GM18499 (cell line): ENCODE results near the gene DLX6.

Experiments
- ATAC-seq: cut with Tn5 transposase; IDR thresholded peaks from one replicate; pipeline ENCODE4 v1.9.1; 2021; ENCODE audit warnings: moderate number of reproducible peaks; ENCODE audit not compliant: insufficient read depth, unreplicated experiment

The DLX6 gene

DNA sequence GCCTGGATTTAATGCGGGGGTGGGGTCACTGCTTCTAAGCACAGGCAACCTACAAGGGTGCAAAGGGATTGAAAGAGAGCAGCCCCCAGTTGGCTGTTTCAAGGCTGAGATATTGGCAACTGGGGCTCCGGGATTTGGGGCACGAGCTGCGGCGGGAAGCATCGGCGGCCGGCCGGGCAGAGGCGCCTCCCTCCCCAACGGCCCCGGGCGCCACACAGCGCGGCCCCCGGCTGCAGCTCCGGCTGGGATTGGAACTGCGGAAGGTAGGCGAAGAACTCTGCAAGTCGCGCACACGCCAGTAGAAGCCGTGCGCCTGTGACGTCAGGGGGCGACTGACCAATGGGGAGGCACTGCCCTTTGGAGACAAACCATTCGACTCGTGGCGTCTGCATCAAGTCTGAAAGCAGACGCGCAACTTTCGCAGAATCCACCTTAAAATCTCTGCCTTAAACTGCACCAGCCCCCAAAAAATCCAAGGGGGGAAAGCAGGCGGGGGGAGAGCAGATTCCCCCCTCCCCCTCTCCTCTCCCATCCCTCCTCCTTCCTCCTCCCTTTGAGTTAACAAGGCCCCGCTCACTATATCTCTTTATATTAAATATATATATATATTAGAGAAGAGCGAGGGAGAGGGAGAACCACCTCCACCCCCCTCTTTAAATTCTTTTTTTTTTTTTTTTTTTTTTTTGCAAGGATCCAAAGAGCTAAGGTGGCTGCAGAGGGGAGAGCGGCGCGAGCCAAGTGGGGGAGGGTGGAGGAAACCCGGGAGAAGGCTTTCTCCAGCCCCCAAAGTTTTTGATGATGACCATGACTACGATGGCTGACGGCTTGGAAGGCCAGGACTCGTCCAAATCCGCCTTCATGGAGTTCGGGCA, at the start of gene DLX6:
DLX6 (plus strand) TSS at position 371 of the 872 bp plus-strand sequence; CDS start at position 796, 425 bp downstream.
- no peak for ATAC-seq

DNA sequence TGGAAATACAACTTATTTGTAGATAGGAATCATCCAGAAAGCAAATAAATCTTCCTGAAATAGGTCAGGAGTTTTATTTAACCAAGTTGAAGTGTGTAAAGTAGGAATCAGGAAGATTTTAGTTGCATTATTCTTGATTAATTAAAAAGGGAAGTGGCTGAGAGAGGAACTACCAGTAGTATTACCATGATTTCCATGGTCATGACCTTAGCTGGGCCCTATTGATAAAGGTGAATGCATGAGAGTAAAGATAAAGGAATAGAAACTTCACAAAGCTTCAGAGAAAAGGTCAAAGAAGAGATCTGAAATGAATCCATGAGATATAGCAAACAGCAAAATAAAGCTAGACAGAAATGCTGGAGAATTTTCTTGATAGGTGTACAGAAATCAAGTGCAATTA, 46.2 kb upstream of the DLX6 start:
- no peak for ATAC-seq

DNA sequence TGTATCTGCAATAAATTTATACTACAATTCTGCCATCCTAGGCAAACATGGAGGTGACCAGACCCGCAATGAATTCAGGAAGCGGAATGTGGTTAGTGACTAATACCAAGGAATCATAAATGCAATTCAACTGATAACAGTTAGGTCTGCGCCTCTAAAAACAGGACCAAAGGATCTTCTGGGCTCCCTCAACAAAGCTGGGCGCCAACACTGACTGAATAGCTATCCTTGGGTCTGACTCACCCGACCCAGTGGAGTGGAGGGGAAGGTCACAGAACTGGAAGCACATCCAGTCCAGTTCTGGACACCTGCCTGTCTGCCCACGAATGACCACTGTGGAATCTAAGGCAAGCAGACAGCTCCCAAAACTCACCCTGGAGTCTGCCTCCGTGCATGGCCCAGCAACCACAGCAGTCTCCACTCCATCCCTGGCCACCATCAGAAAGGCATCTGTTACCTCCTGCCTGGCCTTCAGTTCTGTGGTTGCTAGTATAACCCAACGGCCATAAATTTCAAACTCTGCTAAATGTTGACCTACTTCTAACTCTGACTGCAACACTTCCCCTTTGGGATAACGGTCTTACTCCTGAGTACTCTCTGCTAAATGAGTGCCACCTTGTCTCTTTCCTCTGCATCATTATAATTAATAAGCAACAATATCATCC, 43.0 kb upstream of the DLX6 start:
- ATAC-seq, result no peak

DNA sequence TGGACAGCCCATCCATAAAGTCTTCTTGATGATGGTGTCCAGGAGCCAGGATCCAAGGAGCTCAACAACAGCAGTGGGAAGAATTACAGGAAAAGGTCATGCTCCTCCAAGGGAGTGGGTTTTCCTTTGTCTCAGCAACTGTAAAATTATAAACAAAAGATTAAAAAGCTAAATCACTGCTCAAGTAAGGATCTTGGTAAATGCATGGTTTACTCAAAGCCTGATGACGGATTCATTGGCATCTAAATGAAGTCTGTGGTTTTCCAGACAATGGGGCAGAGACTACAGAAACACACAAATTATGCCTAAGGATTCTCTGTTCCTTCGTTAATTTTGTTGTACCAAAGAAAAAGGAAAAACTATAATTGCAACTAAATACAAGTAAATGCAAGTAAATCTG, 36.4 kb upstream of the DLX6 start:
- no peak for ATAC-seq

DNA sequence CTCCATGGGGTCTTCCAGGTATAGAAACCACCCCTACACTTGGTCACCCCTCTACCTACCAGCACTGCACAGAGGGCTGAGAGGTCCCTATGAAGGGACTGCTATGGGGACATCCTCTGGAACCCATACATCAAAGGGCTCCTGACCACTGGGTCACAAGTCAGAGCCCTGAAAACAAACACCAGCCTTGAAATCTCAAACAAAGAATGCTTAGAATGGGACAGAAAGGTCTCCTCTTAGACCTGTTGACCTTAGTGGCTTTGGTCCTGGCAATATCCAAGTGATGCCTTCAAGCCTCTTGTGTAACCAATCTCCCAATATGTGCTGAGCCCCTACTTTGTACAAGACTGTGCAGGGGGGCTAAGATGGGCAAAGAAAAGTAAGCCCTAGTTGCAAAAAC, 34.6 kb upstream of the DLX6 start:
- ATAC-seq, result no peak

DNA sequence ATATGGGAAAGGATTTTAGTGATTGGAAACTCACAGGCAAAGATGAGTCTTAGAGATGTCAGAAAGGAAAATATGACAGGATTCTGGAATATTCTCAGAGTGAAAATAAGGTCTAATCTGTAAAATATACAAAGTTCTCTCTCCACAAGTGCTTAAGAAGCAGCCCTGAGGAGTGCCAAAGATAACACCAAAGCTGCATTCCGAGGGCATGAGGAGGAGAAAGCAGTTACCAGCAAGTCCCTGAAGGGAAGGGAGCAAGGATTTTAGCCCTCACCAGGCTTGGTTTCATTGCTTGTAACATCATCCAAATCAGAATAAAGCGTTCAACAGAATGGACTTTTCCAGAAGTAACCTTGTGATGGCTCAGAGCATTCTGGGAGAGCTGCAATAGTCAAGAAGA, 31.4 kb upstream of the DLX6 start:
- no peak for ATAC-seq

DNA sequence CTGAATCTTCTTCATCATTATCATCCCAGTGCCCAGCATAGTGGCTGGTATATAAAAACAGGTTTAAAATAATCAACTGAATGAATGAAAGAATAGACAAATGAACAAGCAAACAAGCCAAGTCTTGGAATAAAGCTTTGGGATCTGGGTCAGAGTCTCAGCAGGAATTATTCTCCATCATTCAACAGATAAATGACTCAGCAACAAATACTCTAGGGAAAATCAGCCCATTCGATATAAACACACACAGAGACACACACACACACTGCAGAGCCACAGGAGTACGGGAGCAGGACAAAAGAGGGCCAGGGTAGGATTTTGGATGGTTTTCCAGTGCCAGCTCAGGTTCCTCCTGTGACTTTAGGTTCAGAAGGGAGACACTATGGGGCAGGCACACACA, 29.2 kb upstream of the DLX6 start:
- no peak for ATAC-seq

DNA sequence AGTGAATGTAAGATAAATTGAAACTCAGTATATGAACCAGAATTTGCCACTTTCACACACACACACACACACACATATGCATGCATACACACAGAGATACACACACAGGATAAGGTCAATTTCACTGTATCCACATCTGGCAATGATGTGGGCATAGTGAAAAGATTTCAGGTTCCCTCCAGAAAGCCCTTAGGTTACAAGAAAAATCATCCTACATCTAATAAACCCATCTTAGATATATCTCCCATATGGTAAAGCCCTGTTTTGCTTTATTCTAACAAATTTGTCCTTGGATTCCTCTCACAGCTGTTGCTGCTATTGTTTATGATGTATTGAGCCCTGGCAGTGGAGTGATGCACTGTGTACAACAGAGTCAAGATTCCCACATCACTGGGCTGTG, 27.9 kb upstream of the DLX6 start:
- no peak for ATAC-seq

DNA sequence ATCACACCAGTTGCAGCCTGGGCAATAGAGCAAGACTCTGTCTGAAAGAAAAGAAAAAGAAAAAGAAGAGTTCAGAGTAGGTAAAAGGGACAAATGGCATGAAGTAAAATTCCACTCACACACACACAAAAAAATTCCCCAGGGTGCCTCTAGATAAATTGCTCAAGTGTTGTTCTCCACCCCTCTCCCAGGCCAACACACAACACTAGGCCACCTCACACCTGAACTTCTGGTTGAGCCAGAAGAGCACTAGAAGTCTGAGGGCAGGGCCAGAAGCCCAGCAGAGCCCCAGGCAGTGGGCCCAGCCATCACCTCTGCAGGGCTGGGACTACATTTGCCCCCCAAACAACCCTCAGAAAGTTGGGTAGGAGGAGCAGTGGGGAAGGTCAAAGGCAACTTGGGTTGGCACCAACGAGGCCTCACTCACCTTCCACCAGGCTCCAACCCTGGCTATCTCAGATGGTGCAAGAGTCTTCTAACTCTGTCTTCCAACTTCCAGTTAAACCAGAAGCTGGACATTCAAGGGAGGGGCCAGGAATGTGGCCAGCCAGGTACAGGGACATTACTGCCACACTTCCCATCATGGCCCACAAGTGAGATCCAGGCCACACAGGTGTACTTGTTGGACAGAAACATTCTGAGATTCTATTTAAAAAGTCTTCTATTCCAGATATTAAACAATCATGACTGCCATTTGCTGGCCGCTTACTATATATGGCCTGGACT, 25.6 kb upstream of the DLX6 start:
- ATAC-seq, result no peak

DNA sequence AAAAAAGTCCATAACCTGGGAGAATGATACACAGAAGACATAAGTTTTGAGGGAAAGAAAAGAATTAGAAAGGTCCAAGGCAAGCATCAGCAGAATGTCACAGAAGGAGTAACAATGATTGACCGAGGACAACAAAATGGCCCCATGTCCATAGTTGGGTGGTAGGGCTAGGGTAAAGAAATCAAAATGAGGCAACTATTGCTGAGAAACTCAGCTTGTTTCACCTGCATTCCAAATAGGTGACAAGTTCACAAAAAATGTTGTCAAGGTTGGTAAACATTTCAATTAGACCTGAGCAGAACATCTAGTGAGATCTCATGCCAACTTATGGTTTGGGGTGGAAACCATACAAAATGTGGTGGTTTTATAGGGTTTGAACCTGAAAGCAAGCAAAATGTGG, 22.8 kb upstream of the DLX6 start:
- no peak for ATAC-seq

DNA sequence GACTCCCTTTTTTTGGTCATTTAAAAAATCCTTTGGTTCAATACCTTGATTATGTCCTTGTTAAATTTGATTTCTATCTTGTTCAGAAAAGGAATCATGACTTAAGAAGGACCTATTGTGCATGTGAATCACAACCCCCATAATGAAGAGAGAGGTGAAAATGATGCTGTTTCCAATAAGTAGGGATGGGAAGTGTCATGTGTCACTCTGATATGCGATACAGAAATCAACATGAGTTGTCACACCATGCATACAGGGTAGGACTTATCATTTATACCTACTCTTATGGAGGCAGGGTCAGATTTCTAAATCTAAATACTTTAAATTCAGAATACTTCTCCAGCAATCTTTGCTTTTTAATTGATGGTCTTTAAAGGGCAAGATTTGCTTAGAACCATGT, 19.4 kb upstream of the DLX6 start:
- no peak for ATAC-seq

DNA sequence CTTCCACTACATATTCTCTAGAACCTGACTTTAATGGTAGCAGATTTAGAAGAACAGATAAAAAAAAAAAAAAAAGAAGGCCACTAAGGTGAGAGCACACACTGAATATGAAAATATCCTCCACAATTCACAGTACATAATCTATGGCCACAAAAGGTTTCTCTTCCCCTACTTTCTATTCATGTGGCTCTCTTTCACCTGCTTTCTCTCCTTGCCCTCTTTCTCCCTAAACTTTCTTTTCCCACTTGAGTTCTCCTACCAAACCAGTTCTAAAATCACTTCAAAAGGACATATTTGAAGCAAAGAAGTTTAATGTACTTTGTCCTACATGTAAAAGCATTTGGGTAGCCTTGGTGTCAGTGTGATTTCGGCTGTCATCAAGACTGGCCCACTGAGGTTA, 18.5 kb upstream of the DLX6 start:
- ATAC-seq, result no peak

DNA sequence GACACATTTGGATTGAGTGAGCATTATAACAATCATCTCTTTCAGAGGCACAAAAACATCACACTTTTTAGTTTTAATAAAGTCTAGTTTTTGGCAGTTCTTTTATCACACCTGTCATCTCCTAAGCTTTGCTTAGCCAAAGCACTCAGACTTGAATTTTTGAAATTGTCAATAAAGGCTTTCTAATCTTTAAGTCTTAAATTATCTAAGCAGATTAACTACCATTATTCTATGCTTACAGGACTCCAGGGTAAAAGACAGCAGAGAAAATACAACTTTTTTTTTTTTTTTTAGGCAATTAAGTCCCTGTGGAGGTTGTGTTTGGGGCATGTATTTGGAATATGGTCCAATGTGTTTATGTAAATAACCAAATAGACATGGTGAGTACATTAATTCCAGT, 17.6 kb upstream of the DLX6 start:
- ATAC-seq, result no peak

DNA sequence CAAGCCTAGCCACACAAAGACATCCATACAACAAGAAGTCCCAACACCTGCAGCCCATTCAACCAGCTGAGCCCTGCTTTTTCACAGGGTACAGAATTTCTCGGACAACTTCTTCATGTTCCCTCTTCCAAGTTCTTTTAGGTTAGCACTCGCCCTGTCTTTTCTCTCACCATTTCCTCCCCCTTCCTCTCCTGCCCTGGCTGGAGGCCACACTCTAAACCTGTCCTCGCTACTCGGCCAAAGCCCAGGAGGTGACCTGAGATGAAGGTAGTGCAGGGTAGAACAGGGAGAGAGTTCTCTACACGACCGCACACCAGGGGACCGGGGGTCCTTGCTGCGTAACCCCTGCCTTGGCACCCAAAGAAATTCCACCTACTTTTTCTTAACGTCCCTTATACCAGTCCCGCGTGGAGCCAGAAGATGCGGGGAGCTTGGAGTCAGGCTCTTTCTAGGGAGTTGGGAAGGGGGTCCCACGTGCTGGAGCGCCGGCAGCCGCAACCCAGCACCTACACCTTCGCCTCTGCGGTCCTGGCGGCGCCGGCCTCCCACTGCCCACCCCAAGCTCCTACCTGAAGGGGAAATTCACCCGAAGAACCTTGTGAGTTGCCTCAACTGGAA, 16.0 kb upstream of the DLX6 start:
- no peak for ATAC-seq

DNA sequence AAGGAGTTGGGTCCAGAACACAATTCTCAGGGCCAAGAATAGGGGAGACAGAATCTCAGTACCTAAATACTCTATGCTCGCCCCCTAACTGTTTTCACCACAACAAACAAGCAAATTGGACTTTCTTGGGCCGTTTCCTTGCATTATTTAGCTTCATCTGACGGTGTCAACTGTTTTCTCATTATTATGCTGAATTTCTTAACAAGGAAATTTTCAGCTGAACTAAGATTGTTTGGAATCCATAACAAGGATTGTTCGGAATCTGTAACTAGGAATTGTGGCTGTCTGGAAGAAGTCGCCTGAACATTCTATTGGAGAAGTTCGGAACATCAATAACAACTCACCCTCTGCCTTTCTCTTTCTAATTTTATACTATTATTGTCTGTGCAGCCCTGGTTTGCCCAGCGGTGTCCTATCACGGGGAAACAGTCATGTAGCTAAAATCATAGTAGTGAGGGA, 15.5 kb upstream of the DLX6 start:
- ATAC-seq, result no peak

DNA sequence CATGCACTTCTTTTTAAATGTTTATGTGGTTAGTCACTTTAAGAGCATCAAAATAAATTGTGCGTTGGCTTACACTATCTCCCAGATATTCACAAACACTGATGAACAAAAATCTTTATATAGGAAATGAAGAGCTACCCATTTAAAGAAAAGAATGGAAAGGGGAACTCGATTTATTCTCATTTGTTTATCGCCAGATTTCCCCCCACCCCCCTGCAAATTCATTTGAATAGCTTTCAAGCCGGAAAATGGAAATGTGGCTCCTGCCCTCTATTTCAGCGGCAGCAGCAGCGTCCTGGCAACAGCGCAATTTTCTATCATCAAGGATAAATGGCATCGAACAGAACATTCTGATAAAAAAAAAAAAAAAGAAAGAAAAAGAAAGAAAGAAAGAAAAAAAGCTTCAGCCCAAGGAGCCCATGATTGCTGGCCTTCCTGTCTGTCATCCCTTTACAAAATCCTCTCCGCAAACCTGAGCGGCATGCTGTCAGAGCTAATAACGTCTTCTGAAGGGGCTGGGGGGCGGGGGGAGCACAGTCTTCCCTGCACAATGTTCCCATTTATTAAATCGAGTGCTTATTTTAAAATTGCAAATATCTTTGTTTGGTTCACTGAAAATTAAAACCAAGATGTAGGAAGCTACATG, 13.7 kb upstream of the DLX6 start:
- no peak for ATAC-seq

DNA sequence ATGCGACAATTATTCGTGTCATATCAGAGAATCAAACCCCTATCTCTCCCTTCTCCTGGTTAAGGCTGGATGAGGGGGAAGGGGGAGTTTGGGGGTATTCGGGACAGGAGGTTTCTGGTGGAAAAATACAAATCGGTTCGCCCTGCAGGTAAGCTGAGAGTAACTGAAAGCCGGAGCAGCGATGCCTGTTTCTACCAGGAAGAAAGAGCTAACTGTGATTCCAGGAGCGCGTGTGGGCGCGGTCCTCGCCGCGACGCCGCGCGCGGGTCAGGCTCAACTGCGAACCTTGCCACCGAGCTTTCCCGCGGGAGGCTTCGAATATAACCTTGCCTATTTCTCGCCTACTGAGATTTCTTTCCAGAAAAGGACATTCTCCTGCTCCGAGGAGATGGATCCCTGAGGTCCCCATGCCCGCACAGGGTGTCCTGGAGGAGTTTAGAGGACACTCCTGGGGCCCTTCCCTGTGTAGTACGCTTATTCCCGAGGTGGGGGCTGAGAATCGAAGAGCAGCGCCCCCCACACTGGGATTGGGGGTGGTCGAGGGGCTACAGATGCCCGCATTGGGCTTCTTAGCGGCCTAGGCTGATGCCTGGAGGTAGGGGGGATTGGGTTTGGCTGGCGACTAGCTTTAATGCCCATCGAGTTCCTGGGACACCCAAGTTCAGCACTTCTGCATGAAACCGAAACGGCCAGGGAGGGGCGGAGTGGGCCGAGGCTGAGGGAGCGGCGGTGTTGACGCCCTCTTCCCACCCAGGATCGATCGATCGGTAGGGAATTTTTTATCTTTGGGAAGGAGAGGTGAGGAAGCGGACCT, 13.0 kb upstream of the DLX6 start:
- ATAC-seq, result no peak

DNA sequence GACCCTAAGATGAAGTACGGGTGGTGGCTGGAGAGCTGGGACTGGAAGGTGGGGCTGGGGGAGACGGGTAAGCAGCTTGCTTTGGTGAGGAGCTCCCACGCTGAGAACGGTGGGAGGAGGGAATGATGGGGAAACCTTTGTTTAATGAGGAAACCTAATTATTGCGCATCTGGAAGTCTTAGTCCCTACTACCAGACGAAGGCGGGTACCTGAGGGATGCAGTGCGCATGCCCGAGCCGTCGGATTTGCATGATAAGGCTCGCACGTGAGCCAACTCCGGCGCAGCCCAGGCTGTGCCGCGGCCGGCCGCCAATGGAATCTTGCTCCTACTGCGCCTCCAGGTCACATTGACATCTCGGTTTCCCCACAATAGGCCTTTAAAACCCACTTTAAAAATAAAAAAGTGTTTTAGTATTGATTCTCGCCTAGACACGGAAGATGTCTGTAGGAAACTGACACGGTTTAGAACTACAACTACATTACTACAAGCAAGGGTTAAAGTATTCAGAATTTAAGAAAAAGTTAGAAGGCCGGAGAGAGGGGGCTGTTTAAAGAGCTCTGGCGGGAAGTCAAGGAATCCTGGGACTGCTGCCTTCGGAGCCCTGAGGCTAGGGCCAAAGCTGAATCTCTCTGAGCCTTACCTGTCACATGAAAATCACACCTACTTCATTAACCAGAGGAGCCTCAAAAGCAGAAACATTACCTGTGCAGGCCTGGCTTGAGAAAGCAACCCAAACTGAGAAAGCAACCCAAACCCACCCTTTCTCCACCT, 12.1 kb upstream of the DLX6 start:
- ATAC-seq, result no peak

DNA sequence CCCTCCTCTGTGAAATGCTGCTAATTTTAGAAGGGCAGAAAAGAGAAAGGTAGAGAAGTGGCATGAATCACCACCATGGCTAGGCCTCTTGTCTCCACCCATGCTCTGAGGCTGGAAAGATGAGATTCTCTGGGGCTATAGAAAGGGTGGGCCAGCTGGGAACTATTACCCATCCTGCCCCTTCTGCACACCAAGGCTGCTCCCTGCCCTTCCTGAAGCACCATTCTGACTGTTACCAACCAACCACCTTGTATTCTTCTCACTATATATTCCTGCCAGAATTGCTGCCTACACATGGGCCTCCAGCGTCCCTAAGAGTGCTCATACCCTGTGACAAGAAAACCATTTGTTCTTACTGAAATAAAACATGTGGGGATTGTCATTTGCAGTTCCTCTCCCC, 11.4 kb upstream of the DLX6 start:
- no peak for ATAC-seq
